Endothelial cell of umbilical vein (primary cell): ENCODE measurements around the gene COQ3. TPM values are rescaled to one million over a fixed set of nuclear protein-coding genes. Genes with fewer than 3 reads are reported as not detected.

Experiments
- BruUV-seq: library from RNA; stranded (reverse); fragments of 400-500 nt; replicated peaks from 2 replicates; lab custom pipeline; 2021; lab: Mats Ljungman, UMichigan
- CTCF ChIA-PET: fragments of 300-600, 350-600 bp; sonication (Branson Sonifier 250); formaldehyde crosslinking; loops from one replicate; lab custom pipeline; 2021; ENCODE audit warnings: antibody characterized with exemption, inconsistent platforms; lab: Charles Lee
- POLR2A ChIA-PET: fragments of 300-600, 350-600 bp; sonication (Branson Sonifier 250); formaldehyde crosslinking; loops from one replicate; lab custom pipeline; 2021; ENCODE audit warnings: antibody characterized with exemption, inconsistent platforms; lab: Charles Lee
- DNase-seq: peaks from one replicate; pipeline ENCODE4 v3.0.0-alpha.2; 2011; ENCODE audit warnings: low read depth, low spot score
- FAIRE-seq: peaks from 2 replicates; lab custom pipeline; 2011; peaks lifted over from hg19 to GRCh38; lab: Jason Lieb, UNC
- H2AFZ ChIP-seq: 2 replicates; pipeline ENCODE4 v1.6.0; 2012; ENCODE audit warnings: low read depth, low read length, control low read depth, inconsistent platforms
- H3K27ac ChIP-seq: 2 replicates; pipeline ENCODE4 v1.5.1; 2011; ENCODE audit warnings: low read depth, mild to moderate bottlenecking, control low read depth, low read length, moderate library complexity; ENCODE audit not compliant: insufficient read depth
- H3K27me3 ChIP-seq, 2 experiments: 2 replicates each; pipeline versions ENCODE4 v1.6.0 to v1.6.1; 2011; ENCODE audit warnings: low read length in 2 of 2, mixed read lengths in 1 of 2; ENCODE audit not compliant: control insufficient read depth in 2 of 2, insufficient read depth in 2 of 2
- H3K36me3 ChIP-seq, 2 experiments: 2 replicates in 1 of 2; 3 replicates in 1 of 2; pipeline ENCODE4 v1.5.1; 2011; ENCODE audit warnings: low read length in 2 of 2, mild to moderate bottlenecking in 1 of 2, moderate library complexity in 1 of 2; ENCODE audit not compliant: control insufficient read depth in 2 of 2, insufficient read depth in 2 of 2; ENCODE audit errors: extremely low read depth in 1 of 2
- H3K4me1 ChIP-seq: 3 replicates; pipeline ENCODE4 v1.5.1; 2011; ENCODE audit warnings: mild to moderate bottlenecking, low read length; ENCODE audit not compliant: control insufficient read depth, insufficient read depth; ENCODE audit errors: extremely low read depth
- H3K4me2 ChIP-seq: 2 replicates; pipeline ENCODE4 v1.6.1; 2011; ENCODE audit warnings: low read length, control low read depth, mixed read lengths; ENCODE audit not compliant: insufficient read depth
- H3K4me3 ChIP-seq, 3 experiments: fragments of 200-600 bp in 1 of 3; sonication (generic), shearing (Covaris generic) in 1 of 3; replicated peaks in 1 of 3; 2 replicates each; pipeline ENCODE4 v1.5.1; 2011 to 2016; ENCODE audit warnings: control low read depth in 3 of 3, low read length in 3 of 3, mild to moderate bottlenecking in 2 of 3, inconsistent platforms in 1 of 3, low read depth in 1 of 3, moderate library complexity in 1 of 3; ENCODE audit not compliant: insufficient read depth in 1 of 3
- H3K79me2 ChIP-seq: 2 replicates; pipeline ENCODE4 v1.6.0; 2012; ENCODE audit warnings: low read length, inconsistent platforms; ENCODE audit not compliant: control insufficient read depth, insufficient read depth
- H3K9ac ChIP-seq: replicated peaks from 2 replicates; pipeline ENCODE3; 2011; ENCODE audit warnings: low read length, control low read depth; ENCODE audit not compliant: insufficient read depth; ENCODE audit errors: extremely low read depth
- H3K9me1 ChIP-seq: replicated peaks from 3 replicates; pipeline ENCODE4 v1.6.0; 2011; ENCODE audit warnings: mild to moderate bottlenecking, low read length; ENCODE audit not compliant: control insufficient read depth, insufficient read depth; ENCODE audit errors: extremely low read depth
- H3K9me3 ChIP-seq: replicated peaks from 2 replicates; pipeline ENCODE4 v1.5.1; 2012; ENCODE audit warnings: low read length, inconsistent platforms; ENCODE audit not compliant: control insufficient read depth, insufficient read depth
- H4K20me1 ChIP-seq: replicated peaks from 2 replicates; pipeline ENCODE3; 2011; ENCODE audit warnings: mild to moderate bottlenecking, low read length; ENCODE audit not compliant: control insufficient read depth, insufficient read depth; ENCODE audit errors: extremely low read depth
- CTCF ChIP-seq, 2 donors: IDR thresholded peaks; 1 replicate in 1 of 2; 2 replicates in 1 of 2; pipeline ENCODE4 v1.5.1; 2011; ENCODE audit warnings: low read length in 2 of 2, mild to moderate bottlenecking in 2 of 2, moderate library complexity in 2 of 2, control low read depth in 1 of 2, inconsistent platforms in 1 of 2, low read depth in 1 of 2; ENCODE audit not compliant: insufficient read depth in 1 of 2; ENCODE audit errors: extremely low read depth in 1 of 2
- FOS ChIP-seq: IDR thresholded peaks from 2 replicates; pipeline ENCODE4 v1.6.1; 2011; ENCODE audit warnings: mild to moderate bottlenecking, low read length, moderate library complexity, borderline replicate concordance; ENCODE audit not compliant: insufficient read depth
- GATA2 ChIP-seq: IDR thresholded peaks from 2 replicates; pipeline ENCODE4 v1.7.0; 2011; ENCODE audit warnings: low read depth, mild to moderate bottlenecking, moderate library complexity, mixed read lengths, low read length; ENCODE audit not compliant: insufficient read length, insufficient read depth
- JUN ChIP-seq: IDR thresholded peaks from 2 replicates; pipeline ENCODE4 v1.6.1; 2011; ENCODE audit warnings: borderline replicate concordance, low read depth; ENCODE audit not compliant: insufficient read length, insufficient read depth
- MYC ChIP-seq: IDR thresholded peaks from one replicate; pipeline ENCODE4 v1.6.1; 2011; ENCODE audit warnings: mild to moderate bottlenecking, low read depth, low read length
- POLR2AphosphoS5 ChIP-seq: IDR thresholded peaks from 2 replicates; pipeline ENCODE4 v1.6.1; 2012; ENCODE audit warnings: low read depth, mild to moderate bottlenecking, control low read depth, low read length, moderate library complexity; ENCODE audit not compliant: insufficient read depth
- dilution Hi-C: fragments of 300-500 bp; cut with MboI; formaldehyde crosslinking; loops from one replicate; pipeline ENCODE4 v1.15.0; 2019; ENCODE audit warnings: low sequenced_read_pairs; ENCODE audit not compliant: extremely low pct_ligation_motif_present
- intact Hi-C: fragments of 100-400 bp; cut with micrococcal nuclease; formaldehyde crosslinking; loops from one replicate; pipeline ENCODE4 v1.10.0; 2022
- polyA plus RNA-seq, 4 experiments: library from polyadenylated mRNA; depleted of rRNA in 3 of 4; stranded (reverse) in 3 of 4; unstranded in 1 of 4; fragments of >200 nt; gene quantifications; 2 replicates each; pipeline versions ENCODE4 v1.2.1 to v1.2.3, GENCODE V29; 2011 to 2012; ENCODE audit warnings: missing spikeins in 1 of 4
- total RNA-seq: library from RNA; stranded (reverse); gene quantifications from 2 replicates; pipeline ENCODE4 v1.2.3, GENCODE V29; 2021

Gene COQ3
- total and polyA plus RNA-seq, 2 donors (not counting 3 experiments of a cell fraction or from before 2014, with no cell fraction given) = 4.0 to 7.5 TPM

- CTCF ChIA-PET = interaction anchor here (0.7 to 6.5 kb wide), 3 partner anchors 7 to 21 kb away, joined by 3 to 40 read pairs (median 12); no protein-coding TSS in a partner anchor
- Histone ChIP-seq H4K20me1 (no peaks in the 10 kb centered on the region), H2AFZ (no peak overlapping the region), H3K9me3 (no peaks in the 10 kb centered on the region), H3K9ac (no peak overlapping the region), H3K4me2 (no peak overlapping the region), H3K79me2 (no peaks in the 10 kb centered on the region), H3K4me3 (no peak overlapping the region), H3K27ac (no peak overlapping the region), H3K9me1 (no peaks in the 10 kb centered on the region), H3K36me3 (no peaks in the 10 kb centered on the region), H3K4me1 (peaks cover 9% of the 10 kb centered on the region), H3K27me3 (peaks cover 0 to 5% of the 10 kb centered on the region in 2 experiments)
- intact Hi-C loops = loop anchor here (10.0 kb wide), 1 partner anchor 173 kb away; the partner anchor contains the start of gene USP45
- no peak for DNase-seq
- no TSS peak for BruUV-seq
- POLR2A ChIA-PET = no interaction called here
- FAIRE-seq = no peak
- dilution Hi-C loops = no loop called here
- no peak for TF ChIP-seq JUN
- TF ChIP-seq GATA2 = no peak
- TF ChIP-seq FOS = no peak
- no peak for TF ChIP-seq MYC
- TF ChIP-seq POLR2AphosphoS5 = no peak
- TF ChIP-seq CTCF (IDR thresholded peaks at IDR 0.05; ENCODE audit: extremely low read depth in 1 of 2, insufficient read depth in 1 of 2, low read depth in 1 of 2, low read length in 2 of 2) = no peak
These were observed 52.0 kb downstream of the COQ3 start for GRCh38 chr6:99341862-99342455.
